IMR-90 (cell line): ENCODE data around the gene C11orf86.
A peak's percentile ranks its signal among the peaks of the same experiment; 100 is the strongest.

Experiments
- MAZ ChIP-seq: IDR thresholded peaks from 2 replicates; pipeline ENCODE4 v1.6.1; 2012; ENCODE audit warnings: low read depth, mild to moderate bottlenecking, low read length, improper control_type of control experiment, moderate library complexity, borderline replicate concordance
- NFE2L2 ChIP-seq: fragments of 150-350 bp; IDR thresholded peaks from 2 replicates; pipeline ENCODE4 v1.6.1; 2016; ENCODE audit warnings: low read depth, mild to moderate bottlenecking, low read length
- POLR2A ChIP-seq: IDR thresholded peaks from 2 replicates; pipeline ENCODE4 v1.6.1; 2012; ENCODE audit warnings: mild to moderate bottlenecking, low read depth, low read length
- RCOR1 ChIP-seq: IDR thresholded peaks from 2 replicates; pipeline ENCODE4 v1.6.1; 2012; ENCODE audit warnings: mild to moderate bottlenecking, low read length, improper control_type of control experiment; ENCODE audit not compliant: insufficient replicate concordance
- SMC3 ChIP-seq: fragments of 150-350 bp; IDR thresholded peaks from 2 replicates; pipeline ENCODE4 v1.6.1; 2016; ENCODE audit warnings: low read depth, mild to moderate bottlenecking, antibody characterized with exemption, low read length, moderate library complexity
- TF ChIP-seq, protein P1 (sequence below): conservative IDR thresholded peaks from 2 replicates; pipeline ENCODE4 v1.5.1; 2012; ENCODE audit warnings: mild to moderate bottlenecking, low read depth, low read length, improper control_type of control experiment
- TF ChIP-seq, protein P2 (sequence below): fragments of 150-350 bp; IDR thresholded peaks from 2 replicates; pipeline ENCODE4 v1.6.1; 2017; ENCODE audit warnings: mild to moderate bottlenecking, antibody characterized with exemption, low read length, low read depth

DNA sequence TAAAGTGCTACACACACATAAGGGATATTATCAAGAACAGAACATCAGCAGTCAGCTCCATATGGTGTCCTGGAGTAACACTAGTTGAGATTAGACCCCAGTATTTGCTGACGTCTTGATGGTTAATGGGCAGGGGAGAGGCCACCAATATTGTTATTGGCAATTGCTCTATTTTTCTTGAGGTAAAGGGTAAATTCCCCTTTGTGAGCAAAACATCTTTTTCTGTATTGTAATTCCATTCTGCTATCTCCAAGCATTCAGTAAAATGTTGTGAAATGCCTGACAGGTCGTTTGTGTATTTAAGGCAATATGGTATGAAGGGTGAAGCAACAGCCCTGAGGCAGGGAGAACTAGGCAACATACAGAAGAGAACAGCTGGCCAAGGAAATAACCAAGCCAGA lies 38.8 kb upstream of the C11orf86 start:
- no peak; the same call in 1 of the 2 replicates for TF ChIP-seq SMC3
- peak; percentile 94 for TF ChIP-seq RCOR1
- TF ChIP-seq, protein P1, sequence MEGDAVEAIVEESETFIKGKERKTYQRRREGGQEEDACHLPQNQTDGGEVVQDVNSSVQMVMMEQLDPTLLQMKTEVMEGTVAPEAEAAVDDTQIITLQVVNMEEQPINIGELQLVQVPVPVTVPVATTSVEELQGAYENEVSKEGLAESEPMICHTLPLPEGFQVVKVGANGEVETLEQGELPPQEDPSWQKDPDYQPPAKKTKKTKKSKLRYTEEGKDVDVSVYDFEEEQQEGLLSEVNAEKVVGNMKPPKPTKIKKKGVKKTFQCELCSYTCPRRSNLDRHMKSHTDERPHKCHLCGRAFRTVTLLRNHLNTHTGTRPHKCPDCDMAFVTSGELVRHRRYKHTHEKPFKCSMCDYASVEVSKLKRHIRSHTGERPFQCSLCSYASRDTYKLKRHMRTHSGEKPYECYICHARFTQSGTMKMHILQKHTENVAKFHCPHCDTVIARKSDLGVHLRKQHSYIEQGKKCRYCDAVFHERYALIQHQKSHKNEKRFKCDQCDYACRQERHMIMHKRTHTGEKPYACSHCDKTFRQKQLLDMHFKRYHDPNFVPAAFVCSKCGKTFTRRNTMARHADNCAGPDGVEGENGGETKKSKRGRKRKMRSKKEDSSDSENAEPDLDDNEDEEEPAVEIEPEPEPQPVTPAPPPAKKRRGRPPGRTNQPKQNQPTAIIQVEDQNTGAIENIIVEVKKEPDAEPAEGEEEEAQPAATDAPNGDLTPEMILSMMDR: no peak
- TF ChIP-seq POLR2A: no peak
- TF ChIP-seq, protein P2, sequence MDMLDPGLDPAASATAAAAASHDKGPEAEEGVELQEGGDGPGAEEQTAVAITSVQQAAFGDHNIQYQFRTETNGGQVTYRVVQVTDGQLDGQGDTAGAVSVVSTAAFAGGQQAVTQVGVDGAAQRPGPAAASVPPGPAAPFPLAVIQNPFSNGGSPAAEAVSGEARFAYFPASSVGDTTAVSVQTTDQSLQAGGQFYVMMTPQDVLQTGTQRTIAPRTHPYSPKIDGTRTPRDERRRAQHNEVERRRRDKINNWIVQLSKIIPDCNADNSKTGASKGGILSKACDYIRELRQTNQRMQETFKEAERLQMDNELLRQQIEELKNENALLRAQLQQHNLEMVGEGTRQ: no peak
- TF ChIP-seq MAZ: no peak
- no peak for TF ChIP-seq NFE2L2
